HCT116 (cell line): ENCODE results near the gene NSD2. TPM values are rescaled to one million over a fixed set of nuclear protein-coding genes. Genes with fewer than 3 reads are reported as not detected.

Source experiments
- ATAC-seq: fragments of 200-7000 bp; cut with Tn5 transposase; 2 replicates; pipeline ENCODE4 v1.9.1; 2020; ENCODE audit warnings: mild to moderate bottlenecking, moderate library complexity
- BruUV-seq: library from RNA; stranded (reverse); fragments of 400-500 nt; replicated peaks from 2 replicates; lab custom pipeline; 2021; lab: Mats Ljungman, UMichigan
- CTCF ChIA-PET: fragments of 300-600 bp; sonication (Branson Sonifier 250); formaldehyde crosslinking; loops from one replicate; lab custom pipeline; 2021; ENCODE audit warnings: antibody characterized with exemption; lab: Charles Lee
- POLR2A ChIA-PET: fragments of 300-600, 350-600 bp; sonication (Branson Sonifier 250); formaldehyde crosslinking; loops from one replicate; lab custom pipeline; 2021; ENCODE audit warnings: antibody characterized with exemption; lab: Charles Lee
- RAD21 ChIA-PET, 2 experiments: fragments of 300-600 bp; sonication (Branson Sonifier 250); formaldehyde crosslinking; loops; one replicate each; lab custom pipeline; 2023; ENCODE audit warnings: low total read pairs in 2 of 2; ENCODE audit not compliant: uncharacterized antibody in 2 of 2, unreplicated experiment in 2 of 2, low non-redundant PET in 1 of 2; lab: Charles Lee
- DNase-seq: peaks from one replicate; pipeline ENCODE4 v3.0.0-alpha.2; 2010; ENCODE audit warnings: low read depth, low spot score
- H2AFZ ChIP-seq: fragments of 200-600 bp; shearing (Covaris generic), sonication (generic); 2 replicates; pipeline ENCODE4 v1.6.1; 2017; ENCODE audit warnings: low read depth, mixed run types, mixed read lengths, antibody characterized with exemption, low read length; ENCODE audit not compliant: poor library complexity, severe bottlenecking
- H3K27ac ChIP-seq: 2 replicates; pipeline ENCODE4 v1.5.1; 2012; ENCODE audit warnings: low read depth, low read length
- H3K27me3 ChIP-seq: fragments of 200-600 bp; sonication (generic); 2 replicates; pipeline ENCODE4 v1.6.1; 2016; ENCODE audit warnings: mixed run types, low read length, mixed read lengths; ENCODE audit not compliant: insufficient read depth
- H3K36me3 ChIP-seq, 2 experiments: fragments of 200-500 bp in 1 of 2; fragments of 200-600 bp in 1 of 2; sonication (Bioruptor generic) in 1 of 2; sonication (generic) in 1 of 2; 2 replicates each; pipeline versions ENCODE4 v1.5.1 to v1.6.1; 2014 to 2016; ENCODE audit warnings: low read length in 2 of 2, inconsistent platforms in 1 of 2, mixed read lengths in 1 of 2, mixed run types in 1 of 2; ENCODE audit not compliant: insufficient read depth in 2 of 2, control insufficient read depth in 1 of 2
- H3K4me1 ChIP-seq, 2 experiments: fragments of 200-600 bp in 1 of 2; sonication (generic) in 1 of 2; 2 replicates each; pipeline versions ENCODE4 v1.5.1 to v1.6.1; 2012 to 2017; ENCODE audit warnings: low read length in 2 of 2, inconsistent platforms in 1 of 2, mild to moderate bottlenecking in 1 of 2, mixed read lengths in 1 of 2, mixed run types in 1 of 2, moderate library complexity in 1 of 2; ENCODE audit not compliant: insufficient read depth in 2 of 2, control insufficient read depth in 1 of 2
- H3K4me2 ChIP-seq: fragments of 200-600 bp; sonication (generic); 2 replicates; pipeline ENCODE4 v1.6.1; 2017; ENCODE audit warnings: mixed run types, low read length, mixed read lengths
- H3K4me3 ChIP-seq, 2 experiments: fragments of 200-600 bp in 1 of 2; sonication (generic) in 1 of 2; replicated peaks in 1 of 2; 2 replicates each; pipeline ENCODE4 v1.5.1; 2011 to 2016; ENCODE audit warnings: low read length in 2 of 2, control low read depth in 1 of 2, low read depth in 1 of 2, mild to moderate bottlenecking in 1 of 2, mixed read lengths in 1 of 2, mixed run types in 1 of 2
- H3K79me2 ChIP-seq: fragments of 200-600 bp; sonication (generic); 2 replicates; pipeline ENCODE4 v1.6.1; 2017; ENCODE audit warnings: mild to moderate bottlenecking, mixed run types, low read length, moderate library complexity, mixed read lengths; ENCODE audit not compliant: insufficient read depth
- H3K9ac ChIP-seq: fragments of 200-600 bp; sonication (generic); 2 replicates; pipeline ENCODE4 v1.6.1; 2016; ENCODE audit warnings: low read length, mixed read lengths
- H3K9me2 ChIP-seq: fragments of 200-600 bp; sonication (generic), shearing (Covaris generic); 2 replicates; pipeline ENCODE4 v1.6.1; 2017; ENCODE audit warnings: mixed run types, mild to moderate bottlenecking, moderate library complexity; ENCODE audit not compliant: insufficient read depth
- H3K9me3 ChIP-seq, 2 experiments: fragments of 200-500 bp in 1 of 2; fragments of 200-600 bp in 1 of 2; sonication (Bioruptor generic) in 1 of 2; sonication (generic) in 1 of 2; 2 replicates each; pipeline ENCODE4 v1.6.1; 2014 to 2017; ENCODE audit warnings: low read length in 2 of 2, mixed read lengths in 2 of 2, inconsistent platforms in 1 of 2, low read depth in 1 of 2, mild to moderate bottlenecking in 1 of 2, mixed run types in 1 of 2, moderate library complexity in 1 of 2; ENCODE audit not compliant: control insufficient read depth in 1 of 2, insufficient read depth in 1 of 2
- H4K20me1 ChIP-seq: fragments of 200-600 bp; sonication (generic), shearing (Covaris generic); 2 replicates; pipeline ENCODE4 v1.6.1; 2017; ENCODE audit warnings: mixed run types, mild to moderate bottlenecking, moderate library complexity; ENCODE audit not compliant: insufficient read depth
- CBX3 ChIP-seq: IDR thresholded peaks from 2 replicates; pipeline ENCODE4 v1.6.1; 2012; ENCODE audit warnings: low read depth
- EGR1 ChIP-seq: IDR thresholded peaks from 2 replicates; pipeline ENCODE4 v1.6.1; 2012; ENCODE audit warnings: low read depth
- EZH2 ChIP-seq: fragments of 200-600 bp; sonication (generic); IDR thresholded peaks from 2 replicates; pipeline ENCODE4 v1.6.1; 2017; ENCODE audit warnings: antibody characterized with exemption, mixed run types
- EZH2phosphoT487 ChIP-seq: fragments of 200-600 bp; IDR thresholded peaks from 2 replicates; pipeline ENCODE4 v1.6.1; 2018; ENCODE audit warnings: antibody characterized with exemption, borderline replicate concordance
- FOSL1 ChIP-seq: IDR thresholded peaks from 2 replicates; pipeline ENCODE4 v1.6.1; 2012; ENCODE audit warnings: low read depth
- POLR2A ChIP-seq: IDR thresholded peaks from 2 replicates; pipeline ENCODE4 v1.7.0; 2011; ENCODE audit warnings: borderline replicate concordance; ENCODE audit not compliant: insufficient read depth, insufficient read length; ENCODE audit errors: extremely low read depth
- SP1 ChIP-seq: IDR thresholded peaks from 2 replicates; pipeline ENCODE4 v1.6.1; 2012; ENCODE audit warnings: low read depth
- TCF7L2 ChIP-seq: IDR thresholded peaks from 2 replicates; pipeline ENCODE4 v1.7.0; 2011; ENCODE audit warnings: borderline replicate concordance, inconsistent platforms; ENCODE audit not compliant: insufficient read depth, insufficient read length; ENCODE audit errors: extremely low read depth
- YY1 ChIP-seq: IDR thresholded peaks from 2 replicates; pipeline ENCODE4 v1.6.1; 2011; ENCODE audit warnings: low read length, low read depth, moderate library complexity, mild to moderate bottlenecking; ENCODE audit not compliant: insufficient replicate concordance; ENCODE audit errors: extremely low read depth
- ZFX ChIP-seq: fragments of 450-650 bp; IDR thresholded peaks from 2 replicates; pipeline ENCODE4 v1.6.1; 2017
- ZNF274 ChIP-seq: fragments of 200-500 bp; sonication (Bioruptor generic); IDR thresholded peaks from 2 replicates; pipeline ENCODE4 v1.6.1; 2014; ENCODE audit warnings: mild to moderate bottlenecking, low read depth, low read length, inconsistent platforms
- intact Hi-C: fragments of 100-400 bp; cut with micrococcal nuclease; formaldehyde crosslinking; loops from 2 replicates; pipeline ENCODE4 v1.10.0; 2022
- total RNA-seq: library from RNA; stranded (reverse); gene quantifications from one replicate; pipeline ENCODE4 v1.2.1, GENCODE V29; 2021; ENCODE audit not compliant: unreplicated experiment
- TF ChIP-seq, protein P1 (sequence below): IDR thresholded peaks from 2 replicates; pipeline ENCODE4 v1.6.1; 2012; ENCODE audit warnings: low read depth
- TF ChIP-seq, protein P2 (sequence below), 3 experiments: fragments of 200-600 bp in 1 of 3; sonication (generic) in 1 of 3; IDR thresholded peaks in 2 of 3; conservative IDR thresholded peaks in 1 of 3; 2 replicates each; pipeline ENCODE4 v1.5.1; 2012 to 2017; ENCODE audit warnings: low read depth in 2 of 3, low read length in 2 of 3, antibody characterized with exemption in 1 of 3, borderline replicate concordance in 1 of 3, control low read depth in 1 of 3, mild to moderate bottlenecking in 1 of 3, mixed read lengths in 1 of 3, mixed run types in 1 of 3, moderate library complexity in 1 of 3; ENCODE audit not compliant: insufficient read depth in 1 of 3
- TF ChIP-seq, protein P3 (sequence below): IDR thresholded peaks from 2 replicates; pipeline ENCODE4 v1.6.1; 2012
- TF ChIP-seq, protein P4 (sequence below): IDR thresholded peaks from 2 replicates; pipeline ENCODE4 v1.6.1; 2012

NSD2 gene
- total RNA-seq, 1 experiment from 2014 or later, result 145 TPM

DNA sequence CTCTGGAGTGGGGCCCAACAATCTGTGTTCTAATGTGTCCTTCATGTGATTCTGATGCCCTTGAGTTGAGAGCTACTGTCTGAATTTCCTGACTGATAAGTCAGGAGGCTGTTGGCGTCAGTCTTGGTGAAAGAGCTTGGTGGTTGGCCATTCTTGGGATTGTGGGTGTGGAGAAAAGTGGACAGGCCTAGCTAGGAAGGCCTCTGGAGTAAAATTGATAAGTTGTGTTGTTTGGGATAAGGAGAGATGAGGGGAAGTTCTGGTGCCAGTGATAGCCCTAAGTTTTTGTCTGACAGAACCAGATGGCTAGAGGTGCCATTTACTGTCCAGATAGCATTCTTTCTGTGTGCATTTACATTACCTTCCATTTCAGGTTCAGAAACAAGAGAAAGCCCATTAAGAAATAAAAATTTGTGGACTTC is 11.7 kb downstream of the NSD2 start:
- H3K27me3 ChIP-seq, result no peaks in the 10 kb centered on the region
- RAD21 ChIA-PET, result interaction anchor here in 1 of 2 experiments (0.7 kb wide), 1 partner anchor 23 kb away, joined by 5 read pairs; no protein-coding TSS in a partner anchor
- TF ChIP-seq FOSL1 (no peak), EZH2 (no peak), ZFX (no peak), SP1 (no peak), YY1 (no peak), TCF7L2 (no peak), EGR1 (no peak), ZNF274 (no peak), EZH2phosphoT487 (no peak), CBX3 (no peak), POLR2A (no peak)
- TF ChIP-seq, protein P1, sequence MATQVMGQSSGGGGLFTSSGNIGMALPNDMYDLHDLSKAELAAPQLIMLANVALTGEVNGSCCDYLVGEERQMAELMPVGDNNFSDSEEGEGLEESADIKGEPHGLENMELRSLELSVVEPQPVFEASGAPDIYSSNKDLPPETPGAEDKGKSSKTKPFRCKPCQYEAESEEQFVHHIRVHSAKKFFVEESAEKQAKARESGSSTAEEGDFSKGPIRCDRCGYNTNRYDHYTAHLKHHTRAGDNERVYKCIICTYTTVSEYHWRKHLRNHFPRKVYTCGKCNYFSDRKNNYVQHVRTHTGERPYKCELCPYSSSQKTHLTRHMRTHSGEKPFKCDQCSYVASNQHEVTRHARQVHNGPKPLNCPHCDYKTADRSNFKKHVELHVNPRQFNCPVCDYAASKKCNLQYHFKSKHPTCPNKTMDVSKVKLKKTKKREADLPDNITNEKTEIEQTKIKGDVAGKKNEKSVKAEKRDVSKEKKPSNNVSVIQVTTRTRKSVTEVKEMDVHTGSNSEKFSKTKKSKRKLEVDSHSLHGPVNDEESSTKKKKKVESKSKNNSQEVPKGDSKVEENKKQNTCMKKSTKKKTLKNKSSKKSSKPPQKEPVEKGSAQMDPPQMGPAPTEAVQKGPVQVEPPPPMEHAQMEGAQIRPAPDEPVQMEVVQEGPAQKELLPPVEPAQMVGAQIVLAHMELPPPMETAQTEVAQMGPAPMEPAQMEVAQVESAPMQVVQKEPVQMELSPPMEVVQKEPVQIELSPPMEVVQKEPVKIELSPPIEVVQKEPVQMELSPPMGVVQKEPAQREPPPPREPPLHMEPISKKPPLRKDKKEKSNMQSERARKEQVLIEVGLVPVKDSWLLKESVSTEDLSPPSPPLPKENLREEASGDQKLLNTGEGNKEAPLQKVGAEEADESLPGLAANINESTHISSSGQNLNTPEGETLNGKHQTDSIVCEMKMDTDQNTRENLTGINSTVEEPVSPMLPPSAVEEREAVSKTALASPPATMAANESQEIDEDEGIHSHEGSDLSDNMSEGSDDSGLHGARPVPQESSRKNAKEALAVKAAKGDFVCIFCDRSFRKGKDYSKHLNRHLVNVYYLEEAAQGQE, result no peak
- TF ChIP-seq, protein P2, sequence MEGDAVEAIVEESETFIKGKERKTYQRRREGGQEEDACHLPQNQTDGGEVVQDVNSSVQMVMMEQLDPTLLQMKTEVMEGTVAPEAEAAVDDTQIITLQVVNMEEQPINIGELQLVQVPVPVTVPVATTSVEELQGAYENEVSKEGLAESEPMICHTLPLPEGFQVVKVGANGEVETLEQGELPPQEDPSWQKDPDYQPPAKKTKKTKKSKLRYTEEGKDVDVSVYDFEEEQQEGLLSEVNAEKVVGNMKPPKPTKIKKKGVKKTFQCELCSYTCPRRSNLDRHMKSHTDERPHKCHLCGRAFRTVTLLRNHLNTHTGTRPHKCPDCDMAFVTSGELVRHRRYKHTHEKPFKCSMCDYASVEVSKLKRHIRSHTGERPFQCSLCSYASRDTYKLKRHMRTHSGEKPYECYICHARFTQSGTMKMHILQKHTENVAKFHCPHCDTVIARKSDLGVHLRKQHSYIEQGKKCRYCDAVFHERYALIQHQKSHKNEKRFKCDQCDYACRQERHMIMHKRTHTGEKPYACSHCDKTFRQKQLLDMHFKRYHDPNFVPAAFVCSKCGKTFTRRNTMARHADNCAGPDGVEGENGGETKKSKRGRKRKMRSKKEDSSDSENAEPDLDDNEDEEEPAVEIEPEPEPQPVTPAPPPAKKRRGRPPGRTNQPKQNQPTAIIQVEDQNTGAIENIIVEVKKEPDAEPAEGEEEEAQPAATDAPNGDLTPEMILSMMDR (IDR thresholded peaks at IDR 0.05 in 2 of 3, conservative IDR thresholded peaks at IDR 0.05 in 1 of 3; ENCODE audit: borderline replicate concordance in 1 of 3, insufficient read depth in 1 of 3, low read depth in 2 of 3, low read length in 2 of 3), result no peak
- TF ChIP-seq, protein P3, sequence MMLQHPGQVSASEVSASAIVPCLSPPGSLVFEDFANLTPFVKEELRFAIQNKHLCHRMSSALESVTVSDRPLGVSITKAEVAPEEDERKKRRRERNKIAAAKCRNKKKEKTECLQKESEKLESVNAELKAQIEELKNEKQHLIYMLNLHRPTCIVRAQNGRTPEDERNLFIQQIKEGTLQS, result no peak
- TF ChIP-seq, protein P4, sequence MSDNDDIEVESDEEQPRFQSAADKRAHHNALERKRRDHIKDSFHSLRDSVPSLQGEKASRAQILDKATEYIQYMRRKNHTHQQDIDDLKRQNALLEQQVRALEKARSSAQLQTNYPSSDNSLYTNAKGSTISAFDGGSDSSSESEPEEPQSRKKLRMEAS, result no peak
- TF ChIP-seq, all 23 proteins: peak for 0
- peaks cover 0 to 5% of the 10 kb centered on the region in 2 experiments; a peak in 1 of 4 replicates for H3K4me1 ChIP-seq
- CTCF ChIA-PET, result no interaction called here
- no peak for DNase-seq
- H4K20me1 ChIP-seq, result peaks cover 10% of the 10 kb centered on the region; the same call in 1 of the 2 replicates
- H3K9ac ChIP-seq, result no peak overlapping the region
- no peak overlapping the region for H3K4me2 ChIP-seq
- H3K79me2 ChIP-seq, result peaks cover 99% of the 10 kb centered on the region
- H3K9me2 ChIP-seq, result no peaks in the 10 kb centered on the region
- H3K9me3 ChIP-seq, result no peaks in the 10 kb centered on the region
- H3K4me3 ChIP-seq, result no peak overlapping the region
- intact Hi-C loops, result no loop called here
- H2AFZ ChIP-seq, result no peak overlapping the region
- H3K27ac ChIP-seq, result no peak overlapping the region
- ATAC-seq, result no peak
- no TSS peak for BruUV-seq
- H3K36me3 ChIP-seq, result 0 out of 4 replicates have a peak, but pooled peaks cover 0 to 5% of the 10 kb centered on the region in 2 experiments
- POLR2A ChIA-PET, result interaction anchor here (0.7 kb wide), 1 partner anchor 14 kb away, joined by 3 read pairs; no protein-coding TSS in a partner anchor
